ENCODE data around the gene GULP1. TPM values are rescaled to one million over a fixed set of nuclear protein-coding genes. Genes with fewer than 3 reads are reported as not detected.
A peak's percentile ranks its signal among the peaks of the same experiment; 100 is the strongest.

GULP1 gene
- total and polyA plus RNA-seq, 2 experiments from 2014 or later = 94.6 to 181 TPM

- Histone ChIP-seq H3K4me3 (no peak overlapping the region), H3K79me2 (replicated peaks; ENCODE audit: insufficient read depth) (peaks cover 100% of the 10 kb centered on the region), H3K27me3 (ENCODE audit: insufficient read depth) (no peaks in the 10 kb centered on the region), H3K4me2 (peak overlapping the region; percentile 27; the same call in 1 of the 2 replicates), H3F3A (replicated peaks; ENCODE audit: low read depth) (no peaks in the 10 kb centered on the region), H3K36me3 (ENCODE audit: insufficient read depth) (no peaks in the 10 kb centered on the region), H3K4me1 (ENCODE audit: insufficient read depth) (peaks cover 81% of the 10 kb centered on the region), H3K9me2 (ENCODE audit: insufficient read depth) (no peaks in the 10 kb centered on the region), H4K20me1 (replicated peaks; ENCODE audit: insufficient read depth) (peaks cover 54% of the 10 kb centered on the region), H3K27ac (ENCODE audit: low read depth) (peak overlapping the region; percentile 26), H2AFZ (no peak overlapping the region)
- peaks cover 49% of the 10 kb centered on the region for H3K4me1 Mint-ChIP-seq
- TF ChIP-seq ZNF462 (CRISPR knock-in tag; IDR thresholded peaks at IDR 0.05) (no peak), EZH2 (IDR thresholded peaks at IDR 0.05; ENCODE audit: low read depth, unreplicated experiment) (no peak), JUNB (IDR thresholded peaks at IDR 0.05; ENCODE audit: unreplicated experiment) (no peak), ETS1 (IDR thresholded peaks at IDR 0.05) (no peak), POLR2AphosphoS5 (IDR thresholded peaks at IDR 0.05; ENCODE audit: low read depth) (no peak), CTCF (conservative IDR thresholded peaks at IDR 0.05; ENCODE audit: low read depth in 2 of 2) (no peak), STAT1 (IDR thresholded peaks at IDR 0.05; ENCODE audit: unreplicated experiment) (no peak), ZNF114 (CRISPR knock-in tag; IDR thresholded peaks at IDR 0.05) (no peak), NANOG (IDR thresholded peaks at IDR 0.05; ENCODE audit: borderline replicate concordance) (no peak), REST (IDR thresholded peaks at IDR 0.05; ENCODE audit: unreplicated experiment) (no peak), CREB1 (CRISPR knock-in tag; IDR thresholded peaks at IDR 0.05; ENCODE audit: low read depth) (no peak), EZH2phosphoT487 (IDR thresholded peaks at IDR 0.05; ENCODE audit: unreplicated experiment) (no peak), ZNF331 (CRISPR knock-in tag; IDR thresholded peaks at IDR 0.05; ENCODE audit: low read depth) (no peak)
- H3K4me3 Mint-ChIP-seq = no peak overlapping the region
- H3K27me3 Mint-ChIP-seq (ENCODE audit: insufficient read depth, low read depth, poor library complexity) = peaks cover 4% of the 10 kb centered on the region
- H3K36me3 Mint-ChIP-seq (ENCODE audit: low read depth) = no peaks in the 10 kb centered on the region
- ATAC-seq = peak; percentile 53
- DNase-seq (ENCODE audit: low spot score) = peak; percentile 64
- H3K27ac Mint-ChIP-seq = no peak overlapping the region
- no peaks in the 10 kb centered on the region for H3K9me3 Mint-ChIP-seq
Measured at GRCh38 chr2:188330316-188331053, 38.8 kb downstream of the GULP1 start.

Data from GM23338 (cell line).